Measurements from ENCODE around the gene MEGF8. TPM values are rescaled to one million over a fixed set of nuclear protein-coding genes. Genes with fewer than 3 reads are reported as not detected.

The MEGF8 gene, protein sequence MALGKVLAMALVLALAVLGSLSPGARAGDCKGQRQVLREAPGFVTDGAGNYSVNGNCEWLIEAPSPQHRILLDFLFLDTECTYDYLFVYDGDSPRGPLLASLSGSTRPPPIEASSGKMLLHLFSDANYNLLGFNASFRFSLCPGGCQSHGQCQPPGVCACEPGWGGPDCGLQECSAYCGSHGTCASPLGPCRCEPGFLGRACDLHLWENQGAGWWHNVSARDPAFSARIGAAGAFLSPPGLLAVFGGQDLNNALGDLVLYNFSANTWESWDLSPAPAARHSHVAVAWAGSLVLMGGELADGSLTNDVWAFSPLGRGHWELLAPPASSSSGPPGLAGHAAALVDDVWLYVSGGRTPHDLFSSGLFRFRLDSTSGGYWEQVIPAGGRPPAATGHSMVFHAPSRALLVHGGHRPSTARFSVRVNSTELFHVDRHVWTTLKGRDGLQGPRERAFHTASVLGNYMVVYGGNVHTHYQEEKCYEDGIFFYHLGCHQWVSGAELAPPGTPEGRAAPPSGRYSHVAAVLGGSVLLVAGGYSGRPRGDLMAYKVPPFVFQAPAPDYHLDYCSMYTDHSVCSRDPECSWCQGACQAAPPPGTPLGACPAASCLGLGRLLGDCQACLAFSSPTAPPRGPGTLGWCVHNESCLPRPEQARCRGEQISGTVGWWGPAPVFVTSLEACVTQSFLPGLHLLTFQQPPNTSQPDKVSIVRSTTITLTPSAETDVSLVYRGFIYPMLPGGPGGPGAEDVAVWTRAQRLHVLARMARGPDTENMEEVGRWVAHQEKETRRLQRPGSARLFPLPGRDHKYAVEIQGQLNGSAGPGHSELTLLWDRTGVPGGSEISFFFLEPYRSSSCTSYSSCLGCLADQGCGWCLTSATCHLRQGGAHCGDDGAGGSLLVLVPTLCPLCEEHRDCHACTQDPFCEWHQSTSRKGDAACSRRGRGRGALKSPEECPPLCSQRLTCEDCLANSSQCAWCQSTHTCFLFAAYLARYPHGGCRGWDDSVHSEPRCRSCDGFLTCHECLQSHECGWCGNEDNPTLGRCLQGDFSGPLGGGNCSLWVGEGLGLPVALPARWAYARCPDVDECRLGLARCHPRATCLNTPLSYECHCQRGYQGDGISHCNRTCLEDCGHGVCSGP (N-terminal part only)
- total RNA-seq: 4.3 and 4.5 TPM in 2 replicates

GRCh38 chr19:42325308-42325895 is at the start of gene MEGF8:
Gene MEGF8 (plus strand): TSS chr19:42325635. CDS start chr19:42326244, 609 bp downstream.
- intact Hi-C loops (cut with micrococcal nuclease): loop anchor here (1.0 to 10.0 kb wide), 15 partner anchors 12 to 1981 kb away; partner anchors contain the start of genes C19orf47, ERF, PAFAH1B3 and PLD3

DNA sequence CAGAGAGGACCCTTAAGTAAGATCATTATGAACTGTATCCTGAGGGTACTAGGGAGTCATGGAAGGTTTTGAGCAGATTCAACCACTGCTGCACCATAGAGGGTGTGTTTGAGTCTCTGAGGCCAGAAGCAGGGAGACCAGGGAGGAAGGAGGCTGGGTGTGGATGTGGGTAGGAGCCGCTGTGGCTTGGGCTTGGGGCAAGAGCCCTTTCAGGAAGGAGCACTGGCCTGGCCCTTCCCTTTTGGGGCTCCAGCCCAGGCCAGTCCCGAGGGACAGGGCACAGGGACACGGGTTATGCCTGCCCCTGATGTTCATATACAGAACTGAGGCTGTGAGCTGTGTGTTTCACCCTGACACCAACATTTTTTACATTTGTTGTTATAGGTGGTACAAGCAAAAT is 49.2 kb upstream of the MEGF8 start:
- intact Hi-C loops (cut with micrococcal nuclease): no loop called here

DNA sequence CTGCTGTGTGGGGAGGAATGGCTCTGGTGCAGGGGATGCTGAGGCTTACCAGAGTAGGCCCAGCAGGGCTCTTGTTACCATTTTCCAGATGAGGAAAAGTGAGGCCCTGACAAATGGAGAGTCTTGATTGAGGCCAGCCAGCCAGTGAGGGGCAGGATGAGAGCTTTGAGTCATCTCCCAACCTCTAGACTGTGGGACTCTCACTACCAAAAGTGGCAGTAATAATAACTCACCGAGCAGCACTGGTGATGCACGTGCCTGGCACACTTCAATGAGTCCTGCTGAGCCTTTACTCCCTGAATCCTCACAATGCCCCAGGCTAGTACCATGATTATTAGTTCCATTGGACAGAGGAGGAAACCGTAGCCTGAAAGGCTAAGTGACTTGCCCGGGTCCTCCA is 48.6 kb upstream of the MEGF8 start:
- intact Hi-C loops (cut with micrococcal nuclease): no loop called here

DNA sequence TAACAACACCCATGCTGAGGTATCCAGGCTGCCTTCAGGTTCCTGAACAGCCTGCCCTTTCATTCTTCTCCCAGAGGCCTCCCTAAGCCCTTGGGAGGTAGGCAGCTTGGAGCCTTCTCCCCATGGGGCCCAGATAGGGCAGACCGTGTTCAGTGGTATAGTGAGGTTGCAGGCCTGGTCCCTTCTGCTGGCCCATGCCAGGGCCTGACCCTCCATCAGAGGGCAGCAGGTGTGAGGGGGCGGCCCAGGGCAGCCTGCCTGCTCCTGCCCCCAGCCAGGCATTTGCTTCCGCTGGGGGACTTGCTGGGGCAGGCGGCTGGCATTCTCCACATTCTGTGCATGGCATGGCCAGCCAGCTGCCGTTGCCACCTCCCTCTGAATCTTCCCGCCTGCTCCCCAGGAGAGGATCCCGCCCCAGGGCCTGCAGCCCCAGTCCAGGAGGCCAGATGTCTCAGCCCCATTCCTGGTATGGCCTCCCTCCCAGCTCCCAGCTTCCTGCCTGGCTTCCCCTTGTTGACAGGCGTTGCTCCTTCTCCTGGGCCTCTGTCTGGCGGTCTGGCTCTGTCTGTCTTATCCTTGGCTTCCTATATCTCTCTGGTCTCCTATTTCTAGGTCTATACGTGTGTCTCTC is 47.5 kb upstream of the MEGF8 start:
- intact Hi-C loops (cut with micrococcal nuclease): no loop called here

DNA sequence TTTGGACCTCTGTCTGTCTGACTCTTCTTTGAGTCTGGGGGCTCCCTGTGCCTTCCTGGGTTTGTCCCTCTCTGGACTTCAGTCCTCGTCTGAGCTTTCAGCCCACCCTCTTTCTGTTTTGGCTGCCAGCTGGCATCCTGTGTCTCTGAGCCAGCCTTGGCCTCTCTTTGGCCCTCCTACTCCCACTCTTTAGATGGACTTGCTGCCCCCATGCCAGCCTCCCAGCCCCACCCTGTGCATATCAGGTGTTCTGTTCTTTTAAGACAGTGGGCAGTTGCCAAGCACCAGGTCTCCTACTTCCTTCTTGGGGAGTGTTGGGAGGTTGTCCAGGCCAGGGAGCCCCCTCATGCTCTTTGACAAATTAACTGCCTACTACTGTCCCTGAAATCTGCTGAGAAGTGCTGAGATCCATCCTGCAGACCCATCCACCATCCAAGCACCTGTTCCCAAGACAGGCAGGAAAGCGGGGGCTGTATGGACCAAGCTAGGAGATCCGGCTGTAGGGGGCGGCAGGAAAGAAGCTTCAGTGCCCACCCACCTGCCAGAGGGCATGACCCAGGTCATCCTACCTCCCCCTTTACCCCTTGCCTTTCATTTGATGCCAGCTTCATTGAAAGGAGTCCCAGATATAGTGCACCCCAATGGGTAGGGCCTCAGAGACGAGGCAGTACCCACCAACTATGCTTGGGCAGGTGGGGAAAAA is 46.8 kb upstream of the MEGF8 start:
- intact Hi-C loops (cut with micrococcal nuclease): loop anchor here (1.0 kb wide), 1 partner anchor 170 kb away; no protein-coding TSS in a partner anchor

DNA sequence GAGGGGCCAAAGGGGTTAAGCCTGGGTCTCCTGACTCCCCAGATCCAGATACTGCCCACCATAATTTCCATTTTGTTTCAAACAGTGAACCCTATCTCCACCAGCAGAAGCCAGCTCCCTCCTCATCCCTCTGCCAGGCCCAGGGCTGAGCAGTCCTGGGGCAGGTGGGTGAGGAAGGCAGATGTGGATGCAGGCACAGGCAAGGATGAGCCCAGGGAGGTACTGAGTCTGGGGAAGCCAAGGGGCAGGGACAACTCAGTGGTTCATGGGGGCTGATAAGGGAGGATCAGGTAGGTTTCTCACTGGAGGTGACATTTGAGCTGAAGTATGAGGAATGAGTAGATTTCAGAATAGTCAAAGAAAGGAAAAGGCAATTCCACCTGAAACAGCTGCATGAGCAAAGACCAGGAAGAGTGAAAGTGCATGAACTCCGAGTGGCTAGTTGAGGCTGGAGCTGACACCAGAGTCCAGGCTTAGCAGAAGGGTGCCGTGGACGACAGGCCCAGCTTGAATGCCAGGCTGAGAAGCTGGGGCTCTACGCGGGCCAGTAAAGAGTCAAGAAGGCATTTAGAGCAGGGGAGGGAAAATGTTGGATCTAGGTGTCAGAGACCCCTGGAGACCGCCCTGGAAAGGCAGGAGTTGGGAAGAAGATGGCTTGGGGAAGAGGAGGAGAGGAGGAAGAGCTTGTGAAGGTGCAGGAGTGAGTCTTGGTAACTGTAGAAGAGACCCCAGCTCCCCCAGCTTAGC is 46.1 kb upstream of the MEGF8 start:
- intact Hi-C loops (cut with micrococcal nuclease): loop anchor here (1.0 kb wide), 1 partner anchor 171 kb away; no protein-coding TSS in a partner anchor

DNA sequence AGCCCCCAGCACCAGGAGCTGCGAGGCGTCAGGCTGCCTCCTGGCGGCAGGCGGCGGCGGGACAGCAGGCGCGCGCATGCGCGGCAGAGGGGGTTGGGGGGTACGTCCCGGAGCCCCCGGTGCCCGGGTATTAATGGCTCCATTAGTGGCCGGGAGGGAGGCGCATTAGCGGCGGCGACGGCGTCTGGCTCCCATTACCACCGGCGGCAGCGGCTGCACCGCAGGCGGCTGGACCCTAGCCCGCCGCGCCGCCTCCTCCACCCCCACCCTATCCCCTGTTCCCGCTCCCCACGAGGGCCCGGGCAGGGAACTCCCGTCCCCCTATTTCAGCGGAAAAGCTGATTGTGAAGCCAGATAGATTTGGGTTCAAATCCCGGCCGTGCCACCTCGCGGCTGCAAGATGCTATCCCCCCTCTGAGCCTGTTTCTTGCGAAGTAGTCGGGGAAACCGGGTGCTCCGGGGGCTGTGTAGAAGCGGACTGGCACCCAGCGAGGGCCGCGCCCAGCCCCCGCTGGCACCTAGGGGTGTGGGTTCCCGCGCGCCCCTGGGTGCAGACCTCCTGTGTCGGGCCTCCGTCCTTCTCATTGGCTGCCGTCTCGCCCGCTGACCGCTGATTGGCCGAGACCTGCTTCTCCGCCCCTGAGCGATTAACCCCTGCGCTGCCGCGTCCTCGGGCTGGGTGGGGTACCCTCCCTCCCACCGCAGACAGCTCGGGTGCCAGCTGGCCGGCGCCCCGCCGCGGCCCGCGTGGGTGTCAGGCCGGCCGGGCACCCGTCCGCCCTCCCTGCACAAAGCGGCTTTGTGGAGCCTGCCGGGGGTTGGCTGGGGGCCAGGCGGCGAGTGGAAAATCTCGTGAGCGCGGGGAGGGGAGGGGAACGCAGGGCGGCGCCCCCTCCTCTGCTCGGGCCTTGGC is 45.3 kb upstream of the MEGF8 start:
- intact Hi-C loops (cut with micrococcal nuclease): loop anchor here (1.0 to 5.0 kb wide), 5 partner anchors 147 to 1018 kb away; partner anchors contain the start of genes ARHGEF1, HNRNPUL1 and RABAC1

DNA sequence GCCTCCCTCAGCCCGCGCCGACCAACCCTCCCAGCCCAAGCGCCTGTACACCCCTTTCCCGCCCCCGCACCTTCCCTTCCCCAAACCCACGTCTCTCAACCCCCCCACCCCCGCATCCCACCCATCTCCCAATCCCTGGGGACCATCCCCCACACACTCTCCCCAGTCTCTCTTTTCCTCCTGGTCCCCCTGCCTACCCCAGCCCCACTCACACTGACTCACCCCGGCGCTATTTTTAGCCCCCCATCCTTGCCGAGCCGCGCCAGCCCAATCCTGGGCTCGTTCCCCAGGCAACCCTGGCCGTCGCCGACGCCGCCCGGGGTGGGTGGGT is 44.7 kb upstream of the MEGF8 start:
- intact Hi-C loops (cut with micrococcal nuclease): loop anchor here (1.0 to 5.0 kb wide), 4 partner anchors 147 to 1018 kb away; partner anchors contain the start of genes ARHGEF1, HNRNPUL1 and RABAC1

DNA sequence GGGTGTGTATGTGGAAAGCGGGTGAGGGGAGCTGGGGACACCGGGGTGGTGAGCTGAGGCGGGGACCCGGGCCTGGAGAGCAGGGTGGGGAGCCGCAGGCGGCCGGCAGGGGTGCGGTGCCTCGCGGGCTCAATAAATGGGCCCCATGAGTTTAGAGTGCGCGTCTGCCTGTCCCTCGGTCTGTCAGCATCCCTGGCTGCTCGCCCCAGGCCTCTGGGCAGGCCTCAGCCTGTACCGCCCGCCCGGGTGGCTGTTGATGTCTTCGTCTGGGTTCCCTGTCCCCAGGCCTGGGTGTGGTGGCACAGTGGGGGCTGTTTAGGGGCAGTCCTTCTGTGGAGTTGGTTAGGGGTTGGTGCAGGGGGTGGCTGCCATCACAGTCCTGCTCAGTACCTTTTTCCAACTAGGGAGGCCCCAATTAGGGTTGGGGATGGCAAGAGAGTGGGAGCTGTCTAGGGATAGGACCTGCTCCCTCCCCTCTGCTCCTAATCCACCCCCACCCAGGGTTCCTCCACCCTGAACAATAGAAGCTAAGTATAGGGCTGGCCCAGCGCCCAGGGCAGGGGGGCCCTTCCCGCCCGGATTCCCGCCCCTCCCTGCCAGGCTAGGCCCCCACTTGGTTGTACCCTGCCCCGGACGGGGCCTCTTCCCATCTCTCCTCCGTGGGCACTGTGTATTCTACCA is 44.1 kb upstream of the MEGF8 start:
- intact Hi-C loops (cut with micrococcal nuclease): loop anchor here (2.0 to 5.0 kb wide), 3 partner anchors 322 to 1019 kb away; partner anchors contain the start of genes ARHGEF1, HNRNPUL1 and RABAC1

- intact Hi-C loops (cut with micrococcal nuclease): loop anchor here (2.0 to 5.0 kb wide), 3 partner anchors 323 to 1020 kb away; partner anchors contain the start of genes ARHGEF1, HNRNPUL1 and RABAC1
Observed at GRCh38 chr19:42281827-42282762, 43.3 kb upstream of the MEGF8 start.

DNA sequence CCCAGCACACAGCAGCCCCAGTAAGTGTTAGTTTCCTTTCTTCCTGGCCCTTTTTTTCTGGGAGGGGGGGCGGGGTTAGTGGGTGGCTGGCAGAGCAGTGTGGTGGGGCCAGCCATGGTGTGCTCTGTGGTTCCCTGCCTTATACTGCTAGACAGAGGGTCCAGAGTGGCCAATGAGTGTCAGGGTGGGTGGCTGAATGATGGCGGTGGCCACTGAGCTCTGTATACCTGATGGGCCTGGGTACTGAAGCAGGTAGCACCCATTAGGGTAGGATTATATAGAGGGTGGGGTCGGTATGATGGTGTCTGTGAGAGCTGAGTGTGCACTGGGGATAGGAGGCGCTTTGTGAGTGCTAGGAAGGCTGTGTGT is 42.6 kb upstream of the MEGF8 start:
- intact Hi-C loops (cut with micrococcal nuclease): loop anchor here (1.0 to 5.0 kb wide), 13 partner anchors 15 to 1021 kb away; partner anchors contain the start of genes ARHGEF1, ERF, HNRNPUL1 and MEGF8

DNA sequence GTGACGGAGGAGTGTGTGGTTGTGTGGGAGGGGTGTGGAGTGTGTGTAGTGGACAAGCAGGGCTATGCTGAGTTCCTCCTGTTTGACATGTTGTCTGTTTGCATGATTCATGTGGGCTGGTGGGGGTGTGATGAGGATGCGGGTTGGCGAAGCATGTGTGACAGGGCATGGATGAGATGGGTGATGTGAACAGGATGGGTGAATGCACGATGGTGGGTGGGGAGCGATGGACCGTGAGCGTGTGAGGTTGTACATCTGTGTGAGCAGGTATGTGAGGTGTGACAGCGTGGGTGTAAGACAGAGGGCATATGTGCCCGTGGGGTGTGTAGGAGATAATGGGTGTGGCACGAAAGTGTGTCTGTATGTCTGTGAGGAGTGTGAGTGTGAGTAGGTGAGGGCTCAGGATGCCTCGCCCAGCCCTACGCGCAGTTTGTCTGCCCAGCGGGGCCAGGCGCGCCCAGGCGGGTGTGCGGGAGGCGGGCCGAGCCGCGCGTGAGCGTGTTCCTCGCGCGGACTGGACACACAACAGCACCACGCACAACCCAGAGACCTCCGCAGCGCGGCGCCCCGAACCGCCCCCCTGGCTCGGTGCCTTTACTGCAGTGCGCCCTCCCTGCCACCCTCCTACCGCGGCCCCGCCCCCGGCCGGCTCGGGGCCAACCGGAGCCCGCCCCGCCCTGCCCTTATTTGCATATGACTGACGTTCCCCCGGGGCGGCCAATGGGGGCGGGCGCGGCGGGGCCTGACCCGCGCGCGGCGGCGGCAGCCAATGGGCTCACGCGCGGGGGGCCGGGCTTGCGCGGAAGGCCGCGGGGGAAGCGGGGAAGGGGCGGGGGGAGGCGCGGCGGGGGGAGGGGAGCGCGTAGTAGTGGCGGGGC is 42.0 kb upstream of the MEGF8 start:
- intact Hi-C loops (cut with micrococcal nuclease): loop anchor here (1.0 to 5.0 kb wide), 13 partner anchors 15 to 1021 kb away; partner anchors contain the start of genes ARHGEF1, ERF, HNRNPUL1 and MEGF8

DNA sequence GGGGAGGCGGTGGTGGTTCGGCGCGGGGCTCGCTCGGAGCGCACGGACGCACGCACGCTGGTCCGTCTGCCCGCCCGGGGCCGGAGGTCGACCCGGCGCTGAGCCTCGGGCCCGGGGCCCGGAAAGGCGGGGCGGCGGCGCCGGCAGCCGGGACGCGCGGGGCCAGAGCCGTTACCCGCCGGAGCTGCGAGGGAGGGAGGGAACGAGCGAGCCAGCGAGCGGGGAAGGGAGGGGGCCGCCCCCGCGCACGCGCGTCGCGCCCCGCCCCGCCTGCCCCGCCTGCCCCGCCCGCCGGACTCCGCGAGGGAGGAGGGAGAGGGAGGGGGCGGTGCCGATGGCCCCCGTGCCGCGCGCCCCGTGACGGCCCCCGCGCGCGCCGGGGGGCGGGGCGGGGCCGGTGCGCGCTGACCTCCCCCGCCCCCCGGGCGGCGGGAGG is 41.4 kb upstream of the MEGF8 start:
- intact Hi-C loops (cut with micrococcal nuclease): loop anchor here (5.0 kb wide), 2 partner anchors 402 to 1022 kb away; partner anchors contain the start of genes ARHGEF1 and HNRNPUL1

DNA sequence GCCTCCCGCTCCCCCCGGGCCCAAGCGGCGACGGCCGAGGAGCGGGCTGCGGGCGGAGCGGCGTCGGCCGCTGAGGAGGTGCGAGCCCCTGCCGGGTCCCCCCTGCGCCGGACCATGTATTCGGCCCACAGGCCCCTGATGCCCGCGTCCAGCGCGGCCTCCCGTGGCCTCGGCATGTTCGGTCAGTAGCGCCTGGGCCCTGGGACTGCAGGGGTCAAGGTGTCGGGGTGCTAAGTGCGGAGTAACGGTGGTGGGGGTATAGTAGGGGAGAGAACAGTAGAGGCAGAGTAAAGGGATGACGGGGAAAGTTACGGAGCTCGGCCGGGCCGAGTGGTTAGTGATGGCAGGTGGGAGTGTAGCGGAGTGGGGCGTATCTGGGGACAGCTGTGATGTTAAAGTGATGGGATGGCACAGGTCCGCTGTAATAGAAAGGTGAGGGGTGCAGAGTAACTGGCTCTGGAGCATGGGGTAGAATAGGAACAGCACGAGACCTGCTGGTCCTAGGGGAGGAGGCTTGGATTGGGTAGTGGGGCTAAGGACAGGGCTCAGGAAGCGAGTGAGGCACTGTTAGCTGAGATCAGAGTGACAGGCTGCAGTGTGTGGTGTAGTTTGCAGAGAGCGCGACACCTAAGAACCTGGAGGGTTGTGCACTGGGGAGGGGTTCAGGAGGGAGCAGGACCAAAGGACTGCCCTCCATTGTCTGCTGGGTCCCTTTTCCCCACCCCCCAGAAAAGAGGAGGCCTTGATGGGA is 40.7 kb upstream of the MEGF8 start:
- intact Hi-C loops (cut with micrococcal nuclease): loop anchor here (5.0 kb wide), 2 partner anchors 402 to 1022 kb away; partner anchors contain the start of genes ARHGEF1 and HNRNPUL1

Data from T-helper 1 cell treated with Interleukin-12 subunit alpha and Interleukin-12 subunit beta and Interleukin-4 antibody, amounts not matched to agents 30 ng/mL and 1 ng/mL, for 36 hours (primary cell).